NCI-H774 (cell line): ENCODE data around the gene FKTN.

Experiments used
- DNase-seq: peaks from one replicate; lab custom pipeline; 2025; lab: John Stamatoyannopoulos, UW

The FKTN gene

GRCh38 chr9:105678781-105679180, 120.8 kb downstream of the FKTN start:
- DNase-seq = no peak

GRCh38 chr9:105679257-105680022, 121.5 kb downstream of the FKTN start:
- no peak for DNase-seq

- no peak for DNase-seq
These were observed 123.4 kb downstream of the FKTN start for GRCh38 chr9:105681313-105681712.

- no peak for DNase-seq
These were observed 123.8 kb downstream of the FKTN start for GRCh38 chr9:105681724-105682123.

GRCh38 chr9:105683688-105684275, 125.9 kb downstream of the FKTN start:
- DNase-seq = no peak

GRCh38 chr9:105686936-105687335, 129.0 kb downstream of the FKTN start:
- DNase-seq = no peak
